Measurements from ENCODE around the gene ADGRD1. TPM values are rescaled to one million over a fixed set of nuclear protein-coding genes. Genes with fewer than 3 reads are reported as not detected.

ADGRD1 gene
- total RNA-seq, 4 donors from 2014 or later: 28.2 to 52.4 (median 41.8) TPM

GRCh38 chr12:131045705-131046460 is 92.2 kb downstream of the ADGRD1 start:
- H3K4me1 ChIP-seq: peaks cover 23 to 31% (median 26%) of the 10 kb centered on the region in 4 donors
- no peaks in the 10 kb centered on the region for H3K27me3 ChIP-seq
- intact Hi-C loops (cut with DNase I): no loop called here
- no peaks in the 10 kb centered on the region for H3K9me3 ChIP-seq
- H3K36me3 ChIP-seq: peaks cover 0 to 25% (median 14%) of the 10 kb centered on the region in 4 donors
- no peak overlapping the region for H3K4me3 ChIP-seq
- WGBS: 93% methylated on average over 13 of the region's 13 CpGs
- TF ChIP-seq EP300 (IDR thresholded peaks at IDR 0.05): no peak
- TF ChIP-seq POLR2A (IDR thresholded peaks at IDR 0.05; ENCODE audit: low read depth): no peak
- no peak for TF ChIP-seq CTCF (IDR thresholded peaks at IDR 0.05)
- TF ChIP-seq POLR2AphosphoS5 (IDR thresholded peaks at IDR 0.05): no peak
- no peak for DNase-seq (ENCODE audit: extremely low spot score)
- no peak overlapping the region for H3K27ac ChIP-seq (replicated peaks in 1 of 4)

GRCh38 chr12:131046813-131047788 is 93.4 kb downstream of the ADGRD1 start:
- DNase-seq (ENCODE audit: extremely low spot score): no peak
- 79% methylated on average over 15 of the region's 19 CpGs for WGBS
- no peaks in the 10 kb centered on the region for H3K27me3 ChIP-seq
- H3K4me1 ChIP-seq: peaks cover 23 to 31% (median 26%) of the 10 kb centered on the region in 4 donors
- H3K36me3 ChIP-seq: peaks cover 0 to 13% (median 8%) of the 10 kb centered on the region in 4 donors
- H3K4me3 ChIP-seq: no peak overlapping the region
- H3K27ac ChIP-seq (replicated peaks in 1 of 4): peak overlapping the region in 3 of 4 donors; percentile 19 to 27 (median 26)
- intact Hi-C loops (cut with DNase I): no loop called here
- no peaks in the 10 kb centered on the region for H3K9me3 ChIP-seq
- no peak for TF ChIP-seq POLR2A (IDR thresholded peaks at IDR 0.05; ENCODE audit: low read depth)
- peak in 1 of 2 donors; percentile 20 for TF ChIP-seq POLR2AphosphoS5 (IDR thresholded peaks at IDR 0.05)

- TF ChIP-seq EP300 (IDR thresholded peaks at IDR 0.05) (no peak), POLR2A (IDR thresholded peaks at IDR 0.05; ENCODE audit: low read depth) (no peak), CTCF (IDR thresholded peaks at IDR 0.05) (no peak)
- Histone ChIP-seq H3K27me3 (no peaks in the 10 kb centered on the region), H3K9me3 (no peaks in the 10 kb centered on the region), H3K4me3 (no peak overlapping the region), H3K36me3 (peaks cover 0 to 17% (median 6%) of the 10 kb centered on the region in 4 donors), H3K27ac (replicated peaks in 1 of 4) (peak overlapping the region; percentile 9 to 27 (median 14)), H3K4me1 (peaks cover 23 to 31% (median 26%) of the 10 kb centered on the region in 4 donors)
- no peak for DNase-seq (ENCODE audit: extremely low spot score)
- 66% methylated on average over 10 of the region's 24 CpGs for WGBS
- intact Hi-C loops (cut with DNase I): no loop called here
Measured at GRCh38 chr12:131047789-131048610, 94.3 kb downstream of the ADGRD1 start.

- WGBS: 72% methylated on average over 6 of the region's 6 CpGs
- Histone ChIP-seq H3K27me3 (no peaks in the 10 kb centered on the region), H3K27ac (replicated peaks in 1 of 4) (peak overlapping the region in 2 of 4 donors; percentile 9 to 41), H3K9me3 (no peaks in the 10 kb centered on the region), H3K36me3 (peaks cover 0 to 12% (median 6%) of the 10 kb centered on the region in 4 donors), H3K4me3 (no peak overlapping the region), H3K4me1 (peaks cover 23 to 31% (median 26%) of the 10 kb centered on the region in 4 donors)
- TF ChIP-seq EP300 (IDR thresholded peaks at IDR 0.05) (no peak), CTCF (IDR thresholded peaks at IDR 0.05) (no peak), POLR2A (IDR thresholded peaks at IDR 0.05; ENCODE audit: low read depth) (no peak)
- intact Hi-C loops (cut with DNase I): no loop called here
- DNase-seq (ENCODE audit: extremely low spot score): no peak
Measured at GRCh38 chr12:131048611-131048990, 94.9 kb downstream of the ADGRD1 start.

Data from esophagus muscularis mucosa (tissue), 4 donors.